ENCODE data around the gene KDM7A.

The KDM7A gene

DNA sequence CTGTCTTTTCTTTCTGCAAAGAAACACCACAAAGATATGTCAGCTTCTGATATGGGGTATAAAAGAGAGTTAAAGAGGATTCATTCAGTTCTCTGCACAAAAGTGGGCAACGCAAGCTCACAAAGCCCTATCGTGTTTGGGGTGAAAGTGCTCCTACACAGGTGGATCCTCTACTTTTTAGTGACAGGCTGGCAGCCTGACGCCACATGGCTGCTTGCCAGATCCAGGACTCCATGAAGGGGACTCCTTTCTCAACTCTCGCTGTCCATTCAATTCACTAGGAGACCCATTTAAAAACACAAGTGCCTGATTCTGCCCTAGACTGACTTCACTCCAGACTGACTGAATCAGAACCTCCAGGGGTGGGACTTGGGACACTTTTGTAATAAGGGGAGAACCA lies 122.0 kb downstream of the KDM7A start:
- H3K4me3 ChIP-seq (ENCODE audit: insufficient read length, low read depth): no peak overlapping the region
- no peaks in the 10 kb centered on the region for H3K4me1 ChIP-seq (ENCODE audit: insufficient read depth, insufficient read length)
- DNase-seq (ENCODE audit: low read depth, low spot score): no peak
- TF ChIP-seq SUZ12 (IDR thresholded peaks at IDR 0.05; ENCODE audit: extremely low read depth, insufficient read depth, insufficient read length) (no peak), YY1 (IDR thresholded peaks at IDR 0.05; ENCODE audit: insufficient read depth, insufficient read length) (no peak), ZNF274 (IDR thresholded peaks at IDR 0.05; ENCODE audit: low read depth, low read length) (no peak)
- no peaks in the 10 kb centered on the region for H3K27me3 ChIP-seq (ENCODE audit: insufficient read depth, insufficient read length)
- no peak overlapping the region for H3K9ac ChIP-seq (ENCODE audit: insufficient read length, low read depth)
- H3K36me3 ChIP-seq (ENCODE audit: insufficient read depth, insufficient read length, low read length): no peaks in the 10 kb centered on the region
- H3K9me3 ChIP-seq (ENCODE audit: insufficient read depth, low read length): no peaks in the 10 kb centered on the region

DNA sequence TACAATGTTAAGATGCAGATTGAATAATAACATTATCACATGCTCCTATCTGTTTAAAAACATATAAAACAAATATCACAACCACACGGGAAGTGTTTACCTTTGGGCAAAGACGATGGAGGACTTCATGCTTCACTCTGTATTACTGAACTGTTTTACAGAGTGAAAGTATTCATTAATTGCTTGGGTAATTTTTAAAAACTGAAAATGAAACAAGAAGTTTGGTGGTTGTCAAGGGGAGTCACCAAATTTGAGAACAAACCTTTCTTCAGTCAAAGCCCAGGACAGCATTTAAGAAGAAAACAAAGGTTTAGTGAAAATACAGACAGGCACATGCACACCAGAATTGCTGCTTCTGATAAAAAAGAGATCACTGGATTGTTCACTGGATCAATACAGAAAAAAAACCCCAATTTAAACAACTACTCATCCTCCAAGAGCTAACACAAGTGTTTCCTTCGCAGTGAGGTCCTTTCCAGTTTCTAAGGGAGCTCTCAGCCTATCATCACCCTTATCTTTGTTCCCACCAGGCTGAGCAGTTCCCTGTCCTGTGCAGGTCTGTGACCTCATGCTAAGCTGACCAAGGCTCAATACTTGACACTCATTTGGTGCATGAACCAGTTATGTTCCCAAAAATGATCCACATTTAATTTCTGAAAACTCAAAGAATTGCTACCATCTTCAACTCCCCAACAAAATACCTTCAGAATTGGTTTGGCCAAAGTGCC lies 122.8 kb downstream of the KDM7A start:
- Histone ChIP-seq H3K9ac (ENCODE audit: insufficient read length, low read depth) (no peak overlapping the region), H3K27me3 (ENCODE audit: insufficient read depth, insufficient read length) (no peaks in the 10 kb centered on the region), H3K4me1 (ENCODE audit: insufficient read depth, insufficient read length) (no peaks in the 10 kb centered on the region), H3K9me3 (ENCODE audit: insufficient read depth, low read length) (no peaks in the 10 kb centered on the region), H3K4me3 (ENCODE audit: insufficient read length, low read depth) (no peak overlapping the region), H3K36me3 (ENCODE audit: insufficient read depth, insufficient read length, low read length) (no peaks in the 10 kb centered on the region)
- DNase-seq (ENCODE audit: low read depth, low spot score): no peak
- TF ChIP-seq ZNF274 (IDR thresholded peaks at IDR 0.05; ENCODE audit: low read depth, low read length): no peak
- TF ChIP-seq SUZ12 (IDR thresholded peaks at IDR 0.05; ENCODE audit: extremely low read depth, insufficient read depth, insufficient read length): no peak
- no peak for TF ChIP-seq YY1 (IDR thresholded peaks at IDR 0.05; ENCODE audit: insufficient read depth, insufficient read length)

DNA sequence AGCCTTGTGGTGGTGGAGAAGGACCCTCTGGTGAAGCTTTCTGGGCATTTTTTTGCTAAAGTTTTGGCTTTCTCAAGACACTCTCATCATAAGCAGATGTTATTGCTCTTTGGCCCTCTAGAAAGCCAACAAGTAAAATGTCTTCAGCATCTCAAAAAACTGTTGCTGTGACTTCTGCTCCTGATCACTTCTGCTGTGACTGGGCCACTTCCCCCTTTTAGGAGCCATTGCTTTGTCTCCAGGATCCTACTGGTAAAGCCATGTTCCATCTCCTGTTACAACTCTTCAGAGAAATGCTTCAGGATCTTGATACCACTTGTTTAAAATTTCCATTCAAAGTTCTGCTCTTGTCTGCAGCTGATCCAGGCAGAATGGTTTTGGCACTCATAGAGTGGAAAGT lies 125.0 kb downstream of the KDM7A start:
- no peak overlapping the region for H3K4me3 ChIP-seq (ENCODE audit: insufficient read length, low read depth)
- no peaks in the 10 kb centered on the region for H3K36me3 ChIP-seq (ENCODE audit: insufficient read depth, insufficient read length, low read length)
- DNase-seq (ENCODE audit: low read depth, low spot score): no peak
- TF ChIP-seq YY1 (IDR thresholded peaks at IDR 0.05; ENCODE audit: insufficient read depth, insufficient read length) (no peak), ZNF274 (IDR thresholded peaks at IDR 0.05; ENCODE audit: low read depth, low read length) (no peak), SUZ12 (IDR thresholded peaks at IDR 0.05; ENCODE audit: extremely low read depth, insufficient read depth, insufficient read length) (no peak)
- H3K4me1 ChIP-seq (ENCODE audit: insufficient read depth, insufficient read length): no peaks in the 10 kb centered on the region
- no peaks in the 10 kb centered on the region for H3K27me3 ChIP-seq (ENCODE audit: insufficient read depth, insufficient read length)
- H3K9me3 ChIP-seq (ENCODE audit: insufficient read depth, low read length): no peaks in the 10 kb centered on the region
- no peak overlapping the region for H3K9ac ChIP-seq (ENCODE audit: insufficient read length, low read depth)

DNA sequence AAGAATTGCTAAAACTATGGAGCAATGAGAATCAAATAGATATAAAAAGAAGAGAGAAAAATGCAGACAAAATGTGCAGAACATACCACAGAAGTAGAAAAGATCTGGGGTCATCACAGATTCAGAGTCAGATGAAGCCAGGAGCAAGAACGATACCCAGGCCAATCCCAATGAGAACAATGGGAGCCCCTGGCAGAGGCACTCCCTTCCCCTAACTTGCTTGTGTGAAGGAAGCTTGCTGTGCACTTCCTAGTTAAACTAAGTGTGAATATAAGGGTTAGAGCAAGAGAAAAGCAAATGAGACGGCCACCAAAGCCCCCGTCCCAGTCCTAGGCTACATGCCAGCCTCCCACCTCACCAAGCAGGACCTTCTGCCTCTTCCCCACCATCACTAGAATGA lies 126.7 kb downstream of the KDM7A start:
- no peak for TF ChIP-seq SUZ12 (IDR thresholded peaks at IDR 0.05; ENCODE audit: extremely low read depth, insufficient read depth, insufficient read length)
- TF ChIP-seq YY1 (IDR thresholded peaks at IDR 0.05; ENCODE audit: insufficient read depth, insufficient read length): no peak
- no peak for TF ChIP-seq ZNF274 (IDR thresholded peaks at IDR 0.05; ENCODE audit: low read depth, low read length)
- H3K9ac ChIP-seq (ENCODE audit: insufficient read length, low read depth): no peak overlapping the region
- H3K27me3 ChIP-seq (ENCODE audit: insufficient read depth, insufficient read length): no peaks in the 10 kb centered on the region
- H3K4me1 ChIP-seq (ENCODE audit: insufficient read depth, insufficient read length): no peaks in the 10 kb centered on the region
- no peaks in the 10 kb centered on the region for H3K36me3 ChIP-seq (ENCODE audit: insufficient read depth, insufficient read length, low read length)
- no peak overlapping the region for H3K4me3 ChIP-seq (ENCODE audit: insufficient read length, low read depth)
- H3K9me3 ChIP-seq (ENCODE audit: insufficient read depth, low read length): no peaks in the 10 kb centered on the region
- no peak for DNase-seq (ENCODE audit: low read depth, low spot score)

DNA sequence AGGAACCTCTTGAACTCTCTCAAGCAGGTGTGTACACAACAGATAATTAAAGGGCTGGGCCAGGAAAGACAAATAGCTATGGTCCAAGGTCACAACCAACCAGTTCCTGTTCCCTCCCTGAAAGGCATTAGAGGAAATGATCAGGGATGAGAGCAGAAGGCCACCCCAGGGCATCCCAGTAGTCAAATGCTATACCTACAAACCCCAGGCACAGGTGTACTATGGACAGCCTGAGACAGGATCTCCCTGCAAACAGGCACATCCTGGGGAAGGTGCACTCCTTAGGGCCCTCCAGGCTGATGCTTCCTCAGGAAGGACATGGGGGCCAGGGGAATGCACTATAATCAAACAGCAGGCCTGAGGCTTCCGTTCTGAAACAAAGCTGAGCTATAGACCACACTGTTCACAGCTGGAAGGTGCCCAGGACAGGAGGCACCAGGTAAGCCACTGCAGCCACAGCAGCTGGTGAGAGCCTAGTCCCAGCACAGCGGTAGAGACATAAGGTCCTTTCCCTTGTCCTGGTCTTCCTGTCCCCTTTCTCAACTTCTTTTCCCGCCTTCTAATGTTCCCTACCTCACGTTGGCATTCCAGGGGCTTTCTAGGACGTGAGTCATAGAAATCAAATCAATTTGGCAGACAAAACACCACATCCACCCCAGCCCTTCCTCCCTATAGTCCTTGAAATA lies 127.3 kb downstream of the KDM7A start:
- no peak overlapping the region for H3K4me3 ChIP-seq (ENCODE audit: insufficient read length, low read depth)
- no peaks in the 10 kb centered on the region for H3K36me3 ChIP-seq (ENCODE audit: insufficient read depth, insufficient read length, low read length)
- H3K9ac ChIP-seq (ENCODE audit: insufficient read length, low read depth): no peak overlapping the region
- no peaks in the 10 kb centered on the region for H3K9me3 ChIP-seq (ENCODE audit: insufficient read depth, low read length)
- H3K4me1 ChIP-seq (ENCODE audit: insufficient read depth, insufficient read length): no peaks in the 10 kb centered on the region
- H3K27me3 ChIP-seq (ENCODE audit: insufficient read depth, insufficient read length): no peaks in the 10 kb centered on the region
- no peak for DNase-seq (ENCODE audit: low read depth, low spot score)
- TF ChIP-seq SUZ12 (IDR thresholded peaks at IDR 0.05; ENCODE audit: extremely low read depth, insufficient read depth, insufficient read length) (no peak), YY1 (IDR thresholded peaks at IDR 0.05; ENCODE audit: insufficient read depth, insufficient read length) (no peak), ZNF274 (IDR thresholded peaks at IDR 0.05; ENCODE audit: low read depth, low read length) (no peak)

DNA sequence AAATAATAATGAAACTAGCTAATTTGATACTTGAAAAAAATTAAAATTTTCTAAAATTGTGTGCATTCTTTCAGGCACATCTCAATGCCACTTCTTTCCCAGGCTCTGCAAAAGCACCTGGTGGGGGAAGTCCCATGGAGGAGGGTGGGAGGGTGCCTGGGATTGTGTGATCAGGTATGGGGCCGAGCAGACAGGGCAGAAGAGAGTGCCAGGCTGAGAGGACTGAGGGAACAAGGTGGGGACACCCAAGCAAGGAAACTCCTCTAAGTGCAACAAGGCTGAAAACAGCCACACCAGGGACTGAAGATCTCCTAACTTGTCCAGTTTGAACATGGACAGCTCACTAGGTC lies 127.8 kb downstream of the KDM7A start:
- H3K27me3 ChIP-seq (ENCODE audit: insufficient read depth, insufficient read length): no peaks in the 10 kb centered on the region
- no peak overlapping the region for H3K9ac ChIP-seq (ENCODE audit: insufficient read length, low read depth)
- no peak overlapping the region for H3K4me3 ChIP-seq (ENCODE audit: insufficient read length, low read depth)
- H3K36me3 ChIP-seq (ENCODE audit: insufficient read depth, insufficient read length, low read length): no peaks in the 10 kb centered on the region
- TF ChIP-seq SUZ12 (IDR thresholded peaks at IDR 0.05; ENCODE audit: extremely low read depth, insufficient read depth, insufficient read length): no peak
- no peak for TF ChIP-seq YY1 (IDR thresholded peaks at IDR 0.05; ENCODE audit: insufficient read depth, insufficient read length)
- TF ChIP-seq ZNF274 (IDR thresholded peaks at IDR 0.05; ENCODE audit: low read depth, low read length): no peak
- no peak for DNase-seq (ENCODE audit: low read depth, low spot score)
- no peaks in the 10 kb centered on the region for H3K9me3 ChIP-seq (ENCODE audit: insufficient read depth, low read length)
- H3K4me1 ChIP-seq (ENCODE audit: insufficient read depth, insufficient read length): no peaks in the 10 kb centered on the region

DNA sequence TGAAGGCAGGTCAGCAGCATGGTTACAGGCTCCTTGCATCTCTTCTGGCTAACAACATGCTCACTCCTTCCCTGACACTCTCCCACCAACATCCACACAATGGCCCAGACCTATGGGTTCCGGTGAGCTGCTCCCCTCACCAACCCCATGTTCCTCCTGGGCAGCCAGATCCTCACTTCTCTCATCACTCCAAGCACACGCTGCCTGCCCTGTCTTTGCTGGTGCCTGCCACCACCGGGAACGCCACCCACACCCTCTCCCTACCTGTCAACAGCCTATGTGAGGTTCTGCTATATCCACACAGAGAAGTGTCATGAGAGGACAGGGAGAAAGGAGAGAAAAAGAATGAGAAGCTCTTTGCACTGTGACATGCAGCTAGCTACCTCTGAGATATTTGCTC lies 128.6 kb downstream of the KDM7A start:
- TF ChIP-seq ZNF274 (IDR thresholded peaks at IDR 0.05; ENCODE audit: low read depth, low read length) (no peak), YY1 (IDR thresholded peaks at IDR 0.05; ENCODE audit: insufficient read depth, insufficient read length) (no peak), SUZ12 (IDR thresholded peaks at IDR 0.05; ENCODE audit: extremely low read depth, insufficient read depth, insufficient read length) (no peak)
- no peak for DNase-seq (ENCODE audit: low read depth, low spot score)
- no peak overlapping the region for H3K4me3 ChIP-seq (ENCODE audit: insufficient read length, low read depth)
- H3K36me3 ChIP-seq (ENCODE audit: insufficient read depth, insufficient read length, low read length): no peaks in the 10 kb centered on the region
- no peaks in the 10 kb centered on the region for H3K9me3 ChIP-seq (ENCODE audit: insufficient read depth, low read length)
- no peaks in the 10 kb centered on the region for H3K4me1 ChIP-seq (ENCODE audit: insufficient read depth, insufficient read length)
- no peak overlapping the region for H3K9ac ChIP-seq (ENCODE audit: insufficient read length, low read depth)
- H3K27me3 ChIP-seq (ENCODE audit: insufficient read depth, insufficient read length): no peaks in the 10 kb centered on the region

Data from NT2/D1 (cell line).